Left lobe of liver (tissue), 1 donor: ENCODE measurements around the gene GSK3A. TPM values are rescaled to one million over a fixed set of nuclear protein-coding genes. Genes with fewer than 3 reads are reported as not detected.

ENCODE experiments used
- total RNA-seq: library from RNA; stranded (reverse); gene quantifications from one replicate; pipeline ENCODE4 v1.2.1, GENCODE V29; 2021
- donor health status: DM: no; HTN: yes; CAD: no.

GSK3A gene
- total RNA-seq, 1 donor from 2014 or later: 15.1 TPM

Other genes starting within 250 kb of the GSK3A start
- gene ATP1A3, start 248.4 kb downstream of the GSK3A start, total RNA-seq: 0.10 TPM
- gene GRIK5, start 172.4 kb downstream of the GSK3A start, total RNA-seq: 0.25 TPM
- gene ZNF574, start 166.4 kb downstream of the GSK3A start, total RNA-seq: 5.4 TPM
- gene POU2F2, start 110.2 kb downstream of the GSK3A start, total RNA-seq: 0.83 TPM
- 15.0 TPM for gene DEDD2, start 24.9 kb downstream of the GSK3A start, total RNA-seq
- 5.3 TPM for gene ZNF526, start 22.3 kb downstream of the GSK3A start, total RNA-seq
- 35.9 TPM for gene ERF, start 12.5 kb upstream of the GSK3A start, total RNA-seq
- 25.2 TPM for gene CIC, start 26.6 kb upstream of the GSK3A start, total RNA-seq
- 0.65 TPM for gene PRR19, start 59.5 kb upstream of the GSK3A start, total RNA-seq
- gene PAFAH1B3, start 60.0 kb upstream of the GSK3A start, total RNA-seq: 2.2 TPM
- not detected for gene TMEM145, start 70.7 kb upstream of the GSK3A start, total RNA-seq
- gene MEGF8, start 83.0 kb upstream of the GSK3A start, total RNA-seq: 11.7 TPM
- not detected for gene CNFN, start 147.7 kb upstream of the GSK3A start, total RNA-seq
- gene LIPE, start 184.8 kb upstream of the GSK3A start, total RNA-seq: 0.83 TPM
- not detected for gene CXCL17, start 200.3 kb upstream of the GSK3A start, total RNA-seq